ENCODE results near the gene NFATC2.

Gene NFATC2

GRCh38 chr20:51438136-51438535 is 104.4 kb downstream of the NFATC2 start:
- Histone ChIP-seq H3K4me2 (ENCODE audit: low read depth, low read length, poor library complexity, severe bottlenecking) (no peak overlapping the region), H3K9ac (ENCODE audit: low read depth, low read length, poor library complexity, severe bottlenecking) (no peak overlapping the region), H4K20me1 (ENCODE audit: insufficient read depth, low read length, poor library complexity, severe bottlenecking) (no peaks in the 10 kb centered on the region), H3K4me3 (ENCODE audit: low read length, poor library complexity, severe bottlenecking) (no peak overlapping the region), H3K4me1 (ENCODE audit: insufficient read depth, low read length, poor library complexity, severe bottlenecking) (peaks cover 17% of the 10 kb centered on the region), H2AFZ (ENCODE audit: low read length) (no peak overlapping the region), H3K79me2 (ENCODE audit: insufficient read depth, low read length) (no peaks in the 10 kb centered on the region), H3K36me3 (ENCODE audit: insufficient read depth, low read length) (peaks cover 53% of the 10 kb centered on the region), H3K9me3 (ENCODE audit: insufficient read depth, low read depth, low read length) (no peaks in the 10 kb centered on the region), H3K27me3 (ENCODE audit: insufficient read depth, low read length, poor library complexity, severe bottlenecking) (no peaks in the 10 kb centered on the region), H3F3A (ENCODE audit: low read depth) (no peaks in the 10 kb centered on the region), H3K9me2 (replicated peaks; ENCODE audit: low read depth, low read length) (no peaks in the 10 kb centered on the region)
- TF ChIP-seq EZH2phosphoT487 (IDR thresholded peaks at IDR 0.05; ENCODE audit: borderline replicate concordance) = no peak
- TF ChIP-seq, protein P1, sequence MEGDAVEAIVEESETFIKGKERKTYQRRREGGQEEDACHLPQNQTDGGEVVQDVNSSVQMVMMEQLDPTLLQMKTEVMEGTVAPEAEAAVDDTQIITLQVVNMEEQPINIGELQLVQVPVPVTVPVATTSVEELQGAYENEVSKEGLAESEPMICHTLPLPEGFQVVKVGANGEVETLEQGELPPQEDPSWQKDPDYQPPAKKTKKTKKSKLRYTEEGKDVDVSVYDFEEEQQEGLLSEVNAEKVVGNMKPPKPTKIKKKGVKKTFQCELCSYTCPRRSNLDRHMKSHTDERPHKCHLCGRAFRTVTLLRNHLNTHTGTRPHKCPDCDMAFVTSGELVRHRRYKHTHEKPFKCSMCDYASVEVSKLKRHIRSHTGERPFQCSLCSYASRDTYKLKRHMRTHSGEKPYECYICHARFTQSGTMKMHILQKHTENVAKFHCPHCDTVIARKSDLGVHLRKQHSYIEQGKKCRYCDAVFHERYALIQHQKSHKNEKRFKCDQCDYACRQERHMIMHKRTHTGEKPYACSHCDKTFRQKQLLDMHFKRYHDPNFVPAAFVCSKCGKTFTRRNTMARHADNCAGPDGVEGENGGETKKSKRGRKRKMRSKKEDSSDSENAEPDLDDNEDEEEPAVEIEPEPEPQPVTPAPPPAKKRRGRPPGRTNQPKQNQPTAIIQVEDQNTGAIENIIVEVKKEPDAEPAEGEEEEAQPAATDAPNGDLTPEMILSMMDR (conservative IDR thresholded peaks at IDR 0.05; ENCODE audit: low read length) = no peak

- Histone ChIP-seq H3K36me3 (ENCODE audit: insufficient read depth, low read length) (peaks cover 56% of the 10 kb centered on the region), H3K4me3 (ENCODE audit: low read length, poor library complexity, severe bottlenecking) (no peak overlapping the region), H3K9me3 (ENCODE audit: insufficient read depth, low read depth, low read length) (no peaks in the 10 kb centered on the region), H3K9ac (ENCODE audit: low read depth, low read length, poor library complexity, severe bottlenecking) (no peak overlapping the region), H3K9me2 (replicated peaks; ENCODE audit: low read depth, low read length) (no peaks in the 10 kb centered on the region), H3K79me2 (ENCODE audit: insufficient read depth, low read length) (no peaks in the 10 kb centered on the region), H4K20me1 (ENCODE audit: insufficient read depth, low read length, poor library complexity, severe bottlenecking) (no peaks in the 10 kb centered on the region), H3F3A (ENCODE audit: low read depth) (peaks cover 3% of the 10 kb centered on the region; the same call in 1 of the 2 replicates), H3K4me1 (ENCODE audit: insufficient read depth, low read length, poor library complexity, severe bottlenecking) (peaks cover 25% of the 10 kb centered on the region), H3K27me3 (ENCODE audit: insufficient read depth, low read length, poor library complexity, severe bottlenecking) (no peaks in the 10 kb centered on the region), H2AFZ (ENCODE audit: low read length) (no peak overlapping the region), H3K4me2 (ENCODE audit: low read depth, low read length, poor library complexity, severe bottlenecking) (no peak overlapping the region)
- TF ChIP-seq, protein P1 (conservative IDR thresholded peaks at IDR 0.05; ENCODE audit: low read length) = no peak
- no peak for TF ChIP-seq EZH2phosphoT487 (IDR thresholded peaks at IDR 0.05; ENCODE audit: borderline replicate concordance)
Measured at GRCh38 chr20:51437182-51437924, 105.2 kb downstream of the NFATC2 start.

DNA sequence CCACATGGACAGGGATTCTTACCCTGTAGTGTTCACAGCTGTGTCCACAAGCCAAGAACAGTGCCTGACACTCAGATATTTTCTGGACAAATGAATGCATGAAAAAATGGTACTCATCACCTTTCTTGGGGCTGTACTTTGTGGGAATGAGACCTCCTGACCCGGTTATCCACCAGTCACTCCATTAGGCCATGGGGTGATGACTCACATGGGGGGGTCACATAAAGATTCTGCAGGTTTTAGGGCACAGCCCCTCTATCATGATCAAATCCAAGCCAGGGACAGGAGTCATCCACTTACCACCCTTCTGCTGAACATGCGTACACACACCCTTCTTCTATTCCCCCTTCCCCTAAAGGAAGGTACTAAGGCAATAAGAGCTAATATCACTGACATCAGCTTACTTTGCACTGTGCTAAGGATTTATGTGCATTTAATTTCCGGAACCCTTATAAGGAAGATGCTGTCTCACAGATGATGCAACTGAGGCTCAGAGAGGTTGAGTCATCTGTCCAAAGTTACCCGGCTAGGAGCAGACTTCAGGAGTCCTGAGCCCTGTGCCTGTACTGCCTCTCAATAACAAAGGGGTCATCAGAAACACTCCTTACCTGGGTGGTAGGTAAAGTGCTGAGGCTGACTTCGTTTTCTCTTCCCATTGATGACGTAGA is 107.8 kb downstream of the NFATC2 start:
- Histone ChIP-seq H3K4me2 (ENCODE audit: low read depth, low read length, poor library complexity, severe bottlenecking) (no peak overlapping the region), H3K9ac (ENCODE audit: low read depth, low read length, poor library complexity, severe bottlenecking) (no peak overlapping the region), H3F3A (ENCODE audit: low read depth) (peaks cover 15% of the 10 kb centered on the region), H3K4me1 (ENCODE audit: insufficient read depth, low read length, poor library complexity, severe bottlenecking) (peaks cover 48% of the 10 kb centered on the region), H3K27me3 (ENCODE audit: insufficient read depth, low read length, poor library complexity, severe bottlenecking) (no peaks in the 10 kb centered on the region), H4K20me1 (ENCODE audit: insufficient read depth, low read length, poor library complexity, severe bottlenecking) (no peaks in the 10 kb centered on the region), H2AFZ (ENCODE audit: low read length) (no peak overlapping the region), H3K36me3 (ENCODE audit: insufficient read depth, low read length) (peaks cover 56% of the 10 kb centered on the region), H3K4me3 (ENCODE audit: low read length, poor library complexity, severe bottlenecking) (no peak overlapping the region), H3K79me2 (ENCODE audit: insufficient read depth, low read length) (peaks cover 6% of the 10 kb centered on the region; the same call in 1 of the 2 replicates), H3K9me2 (replicated peaks; ENCODE audit: low read depth, low read length) (no peaks in the 10 kb centered on the region), H3K9me3 (ENCODE audit: insufficient read depth, low read depth, low read length) (no peaks in the 10 kb centered on the region)
- TF ChIP-seq EZH2phosphoT487 (IDR thresholded peaks at IDR 0.05; ENCODE audit: borderline replicate concordance) = no peak
- TF ChIP-seq, protein P1 (conservative IDR thresholded peaks at IDR 0.05; ENCODE audit: low read length) = no peak
